Putamen (tissue), 1 donor: Measurements from ENCODE around the gene FNDC4.

Experiments
- DNase-seq: peaks from one replicate; pipeline ENCODE4 v3.0.0-alpha.2; 2016; ENCODE audit warnings: low spot score

Gene FNDC4

DNA sequence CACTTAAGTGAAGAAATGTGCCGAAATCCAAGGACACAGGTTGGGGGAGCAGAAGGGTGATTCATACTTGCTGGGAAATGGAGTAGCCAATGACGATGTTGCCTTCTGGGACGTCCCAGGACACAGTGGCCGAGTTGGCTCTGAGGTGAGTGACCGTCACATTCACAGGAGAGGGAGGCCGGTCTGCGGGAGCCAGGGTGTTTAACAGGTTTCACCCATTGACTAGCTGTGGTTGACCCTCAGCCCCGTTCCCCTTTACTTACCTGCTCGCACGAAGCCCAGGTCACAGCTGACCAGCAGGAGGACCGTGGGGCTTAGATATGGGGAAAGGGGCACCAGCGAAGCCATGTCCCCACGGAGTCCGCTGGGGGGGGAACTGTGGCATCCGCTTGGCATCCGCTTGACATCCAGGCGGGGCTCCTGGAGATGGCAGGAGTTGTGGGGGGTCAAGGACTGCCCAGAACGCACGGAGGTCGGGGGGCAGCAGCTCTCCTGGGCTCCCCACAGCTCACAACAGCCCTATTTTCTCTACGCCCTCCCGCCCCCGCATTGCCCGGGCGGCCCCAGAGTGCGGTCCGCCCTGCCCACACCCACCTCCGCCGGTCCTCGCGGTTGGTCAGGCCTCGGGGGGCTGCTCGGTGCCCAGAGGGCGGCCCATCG, 586 bp downstream of the FNDC4 start:
- DNase-seq, result no peak

DNA sequence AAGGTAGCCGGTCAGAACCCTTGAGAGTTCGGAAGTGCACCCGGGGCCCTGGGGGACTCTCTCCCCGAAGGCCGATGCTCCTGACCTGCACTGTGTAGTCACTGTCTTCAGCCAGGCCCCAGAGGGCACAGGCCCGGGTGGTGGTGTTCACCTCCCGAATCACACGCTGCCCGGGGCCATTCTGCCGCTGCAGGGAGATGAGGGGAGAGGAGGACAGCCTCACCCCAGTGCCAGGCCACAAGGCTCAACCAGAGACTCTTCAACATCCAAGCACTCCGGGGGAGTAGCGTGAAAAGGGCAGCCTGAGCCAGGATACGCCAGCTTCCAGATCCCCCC, 1.1 kb downstream of the FNDC4 start:
- no peak for DNase-seq

DNA sequence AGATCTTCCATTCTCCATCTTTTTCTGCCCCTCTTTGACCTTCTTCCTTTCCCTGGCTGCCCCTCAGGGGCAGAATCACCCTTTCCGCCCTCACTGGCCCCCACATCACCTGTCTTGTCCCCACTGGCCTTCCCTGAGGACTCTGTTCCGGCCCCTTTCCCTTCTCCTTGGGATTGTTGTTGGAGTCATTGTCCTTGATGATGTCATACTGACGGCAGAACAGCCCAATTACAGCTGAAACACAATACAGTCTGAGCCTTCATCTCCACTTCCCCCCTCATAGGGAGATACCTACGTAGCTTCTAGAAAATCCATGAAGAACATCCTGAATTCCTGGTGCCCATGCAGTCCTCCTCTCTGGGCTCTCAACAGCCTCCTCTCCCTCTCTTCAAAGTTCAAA, 2.4 kb downstream of the FNDC4 start:
- no peak for DNase-seq

DNA sequence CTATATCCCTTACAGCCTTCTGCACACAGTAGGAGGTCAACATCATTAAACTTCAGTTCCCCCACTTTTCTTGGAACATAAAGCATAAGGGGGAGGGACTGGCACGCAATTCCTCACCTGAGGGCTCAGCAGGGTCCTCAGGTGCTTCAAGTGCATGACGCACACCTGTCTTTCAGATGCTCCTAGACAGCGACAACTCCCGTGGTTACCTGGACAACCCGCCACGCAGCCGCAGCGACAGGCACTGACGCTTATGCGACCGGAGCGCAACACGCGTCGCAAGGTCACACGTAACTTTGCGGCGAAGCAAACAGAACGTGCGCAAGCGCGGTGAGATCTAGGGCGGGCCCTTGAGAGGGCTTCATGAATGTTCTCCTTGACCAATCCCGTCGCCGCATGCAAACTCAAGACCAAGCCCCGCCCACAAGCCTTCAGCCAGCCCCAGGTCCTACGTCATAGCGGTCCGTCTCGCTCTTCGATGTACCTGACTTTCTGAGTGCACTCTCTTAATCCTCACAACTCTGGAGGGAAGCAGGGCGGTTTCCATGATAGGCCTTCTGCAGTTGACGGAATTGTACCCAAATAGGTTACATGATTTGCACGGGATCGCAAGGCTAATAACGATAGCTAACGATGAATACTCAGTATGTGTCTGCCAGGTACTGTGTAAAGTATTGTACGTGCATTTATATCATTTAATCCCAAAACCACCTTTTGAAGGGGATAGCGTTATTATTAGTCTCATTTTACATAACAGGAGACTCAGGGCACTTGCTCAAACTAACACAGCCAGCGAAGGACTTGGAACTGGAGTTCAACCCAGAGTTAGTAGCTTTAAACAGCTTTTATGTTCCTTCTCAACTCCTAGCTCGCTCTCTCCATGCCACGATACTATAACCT, 5.3 kb downstream of the FNDC4 start, which contains the start of gene IFT172:
Gene IFT172, minus strand, starts transcription at position 246 of the 900 bp plus-strand sequence. Its CDS starts 90 bp downstream, at position 156.
- DNase-seq, result peak; percentile 98

DNA sequence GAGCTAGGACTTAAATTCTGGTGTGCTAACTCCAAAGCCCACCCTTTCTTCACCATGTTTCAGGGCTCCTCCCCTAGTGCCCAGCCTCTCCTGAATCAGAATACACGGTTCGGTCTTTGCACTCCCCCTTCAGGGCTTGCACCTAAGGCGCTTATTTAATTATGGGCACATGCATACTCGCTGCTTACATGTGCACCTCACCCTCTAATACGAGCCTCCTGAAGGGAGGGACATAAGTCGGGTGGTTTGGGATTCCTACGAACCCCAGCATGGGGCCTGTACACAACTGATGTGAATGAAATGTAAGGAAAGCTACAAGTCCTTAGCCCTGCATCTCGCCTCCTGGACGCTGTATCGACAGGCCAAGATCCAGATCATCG, 5.9 kb downstream of the FNDC4 start:
- DNase-seq, result no peak

DNA sequence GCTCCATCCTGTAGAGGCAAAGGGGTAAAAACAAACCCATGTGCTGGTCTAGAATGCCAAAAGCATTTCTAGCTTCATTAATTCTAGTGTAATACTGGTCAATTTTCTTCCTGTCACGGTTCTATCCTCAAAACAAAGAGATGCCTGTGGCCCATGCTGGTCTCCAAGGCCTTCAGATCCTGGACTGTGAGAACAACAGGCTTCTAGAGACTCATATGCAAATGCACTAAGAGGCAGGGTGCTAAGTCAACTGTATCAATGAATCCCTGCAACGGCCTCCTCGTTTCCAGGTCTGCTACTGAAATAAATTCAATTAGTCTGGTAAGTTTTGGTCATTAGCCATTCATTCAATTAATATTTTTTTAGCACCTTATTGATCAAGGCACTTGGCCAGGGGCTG, 9.5 kb downstream of the FNDC4 start:
- DNase-seq, result no peak

DNA sequence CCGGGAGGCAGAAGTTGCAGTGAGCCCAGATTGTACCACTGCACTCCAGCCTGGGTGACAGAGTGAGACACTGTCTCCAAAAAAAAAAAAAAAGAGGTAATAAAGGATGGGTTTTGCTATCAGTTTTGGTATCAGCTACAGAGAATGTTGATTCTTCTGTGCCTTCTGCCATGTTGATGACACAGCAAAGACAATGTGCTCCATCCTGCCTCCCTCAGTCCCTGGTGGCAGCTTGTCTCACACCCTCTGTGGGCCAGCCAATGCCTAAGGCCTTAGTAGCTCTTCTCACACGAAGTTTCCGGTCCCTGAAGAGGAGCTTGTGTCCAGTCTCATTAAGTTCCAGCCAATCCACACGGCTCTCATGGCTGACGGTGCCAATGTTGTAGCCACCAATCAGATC, 23.0 kb downstream of the FNDC4 start:
- no peak for DNase-seq

DNA sequence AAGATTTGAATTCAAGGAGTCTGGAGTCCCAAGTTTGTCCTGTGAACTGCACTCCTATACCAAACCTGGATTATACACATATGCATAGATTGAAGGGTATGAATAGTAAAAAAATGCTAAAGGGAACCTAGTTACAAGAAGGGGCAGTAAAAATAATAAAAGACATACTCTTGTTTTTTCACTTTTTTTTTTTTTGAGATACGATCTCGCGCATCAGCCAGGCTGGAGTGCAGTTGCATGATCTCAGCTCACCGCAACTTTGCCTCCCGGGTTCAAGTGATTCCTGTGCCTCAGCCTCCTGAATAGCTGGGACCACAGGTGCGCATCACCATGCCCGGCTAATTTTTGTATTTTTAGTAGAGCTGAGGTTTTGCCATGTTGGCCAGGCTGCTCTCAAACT, 30.6 kb downstream of the FNDC4 start:
- DNase-seq, result no peak

DNA sequence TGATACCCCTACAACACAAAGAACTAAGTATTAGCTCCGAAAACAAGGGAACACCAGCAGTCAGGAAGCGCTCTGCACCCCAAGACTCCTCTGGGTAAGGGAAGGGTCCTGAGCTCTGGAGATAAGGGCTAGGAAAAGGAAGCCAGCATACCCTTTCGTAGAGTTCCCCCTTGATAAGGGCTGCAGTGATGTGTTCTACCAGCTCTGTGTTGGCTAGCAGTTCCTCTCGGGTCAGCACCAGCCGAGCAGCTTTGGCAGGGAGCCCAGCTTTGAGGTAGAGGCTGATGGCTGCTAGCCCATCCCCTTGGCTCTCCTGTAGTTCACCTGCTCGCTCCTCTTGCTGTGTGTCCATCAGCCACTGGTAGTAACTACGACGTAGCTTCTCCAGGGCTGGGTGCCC, 33.9 kb downstream of the FNDC4 start:
- no peak for DNase-seq

DNA sequence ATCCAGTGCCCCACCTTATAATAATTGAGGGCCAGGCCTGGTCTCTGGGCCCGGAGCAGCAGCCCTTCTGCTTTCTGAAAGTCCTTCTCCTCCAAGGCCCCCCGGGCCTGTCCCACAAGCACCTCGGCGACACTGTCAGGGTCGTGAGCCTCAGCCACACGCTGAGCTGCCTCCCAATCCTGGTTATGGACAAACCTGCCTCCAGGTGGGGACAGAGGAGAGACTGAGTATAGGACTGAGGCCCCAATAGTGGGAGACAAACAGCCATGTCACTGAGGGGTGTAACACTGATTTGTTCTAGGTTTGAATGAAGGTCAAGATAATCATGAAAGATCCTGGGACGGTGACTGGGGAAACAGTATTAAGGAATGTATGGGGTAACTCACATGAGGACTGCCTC, 41.0 kb downstream of the FNDC4 start:
- DNase-seq, result no peak

DNA sequence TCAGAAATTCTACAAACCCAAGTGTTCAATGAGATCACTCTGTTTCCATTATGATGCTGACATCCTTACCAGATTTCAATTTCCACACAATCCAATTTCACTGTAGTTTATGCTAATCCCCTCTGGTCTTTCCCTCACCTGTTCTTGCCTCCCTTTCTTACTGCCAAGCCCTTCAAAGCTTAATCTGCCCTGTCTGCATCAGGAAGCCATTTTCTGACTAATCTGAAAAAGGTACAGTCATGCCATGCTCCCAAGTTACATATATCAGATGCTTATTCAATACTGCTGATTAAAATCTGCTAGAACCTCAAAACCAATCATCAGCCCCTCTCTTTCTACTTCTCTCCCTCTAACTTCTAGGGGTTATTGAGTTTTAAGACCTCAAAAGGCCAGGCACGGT, 43.9 kb downstream of the FNDC4 start:
- DNase-seq, result no peak

DNA sequence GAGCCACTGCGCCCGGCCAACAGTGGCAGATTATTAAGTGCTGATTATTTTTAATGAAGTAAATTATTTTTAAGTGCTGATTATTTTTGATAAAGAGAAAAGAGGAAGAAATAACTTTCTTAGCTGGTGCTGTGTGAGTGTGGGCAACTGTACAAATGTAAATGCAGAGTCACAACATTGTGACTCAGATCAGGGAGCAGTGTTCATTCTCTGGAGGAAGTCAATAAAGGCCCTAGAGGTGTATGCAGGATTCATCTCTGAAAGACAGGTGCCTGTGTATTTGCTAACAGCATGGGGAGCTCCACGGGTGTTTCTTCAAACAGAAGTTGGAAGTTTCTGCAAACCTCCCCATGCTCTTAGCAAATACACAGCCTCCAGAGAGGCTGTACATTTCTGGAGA, 46.6 kb downstream of the FNDC4 start:
- DNase-seq, result no peak

DNA sequence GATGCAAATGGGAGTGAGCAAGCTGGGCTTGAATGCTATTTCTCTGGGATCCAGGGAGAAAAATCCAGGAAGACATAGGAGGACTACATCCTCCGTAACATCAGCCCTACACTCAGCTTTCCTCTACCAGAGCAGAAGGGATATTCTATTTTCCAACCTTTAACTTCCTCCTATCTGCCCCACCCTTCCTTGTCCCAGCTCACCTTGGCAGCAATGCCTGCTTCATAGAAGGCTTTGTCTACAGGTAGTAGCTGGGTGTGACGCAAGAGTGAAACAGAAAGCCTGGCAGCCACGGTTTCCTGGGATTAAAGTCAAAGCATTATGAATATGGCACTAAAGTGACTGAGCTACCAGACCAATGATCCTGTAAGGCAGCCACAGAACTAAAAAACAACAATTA, 48.9 kb downstream of the FNDC4 start:
- DNase-seq, result no peak

DNA sequence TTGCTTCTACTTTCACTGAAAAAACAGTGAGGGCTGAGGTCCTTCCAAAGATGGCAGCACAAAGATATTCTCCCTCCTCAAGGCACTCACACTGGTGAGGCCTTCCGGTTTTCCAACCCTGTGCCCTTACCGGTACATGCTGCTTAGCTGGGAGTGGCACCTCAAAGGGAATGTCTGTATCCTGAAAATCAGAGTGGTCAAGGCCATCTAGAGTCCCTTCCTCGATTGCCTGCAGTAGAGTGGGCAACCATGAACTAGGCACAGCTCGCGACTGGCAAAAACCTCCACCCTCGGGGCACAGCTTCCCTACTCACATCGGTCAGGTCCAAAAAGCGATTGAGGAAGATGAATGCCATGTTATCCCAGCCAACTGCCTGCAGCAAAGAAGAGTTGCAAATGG, 49.4 kb downstream of the FNDC4 start:
- DNase-seq, result no peak

DNA sequence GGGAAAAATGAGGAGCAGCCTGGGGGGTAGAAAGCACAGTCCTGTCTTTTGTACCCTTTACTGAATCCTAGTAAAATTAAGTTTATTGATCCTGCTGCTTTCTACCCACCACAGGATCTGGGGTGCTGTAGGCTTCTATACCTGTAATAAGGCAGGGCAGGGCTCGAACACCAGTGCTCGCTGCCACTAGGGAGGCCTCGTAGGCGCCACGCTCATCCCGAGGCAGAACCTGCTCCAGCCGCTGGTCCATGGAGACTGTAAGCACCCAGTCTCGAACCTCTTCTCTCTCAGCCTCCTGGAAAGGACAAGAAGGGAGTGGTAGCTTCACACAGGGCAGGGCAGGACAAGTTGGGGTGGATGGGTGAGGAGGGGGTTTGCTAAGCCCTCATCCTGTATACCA, 49.8 kb downstream of the FNDC4 start:
- no peak for DNase-seq

DNA sequence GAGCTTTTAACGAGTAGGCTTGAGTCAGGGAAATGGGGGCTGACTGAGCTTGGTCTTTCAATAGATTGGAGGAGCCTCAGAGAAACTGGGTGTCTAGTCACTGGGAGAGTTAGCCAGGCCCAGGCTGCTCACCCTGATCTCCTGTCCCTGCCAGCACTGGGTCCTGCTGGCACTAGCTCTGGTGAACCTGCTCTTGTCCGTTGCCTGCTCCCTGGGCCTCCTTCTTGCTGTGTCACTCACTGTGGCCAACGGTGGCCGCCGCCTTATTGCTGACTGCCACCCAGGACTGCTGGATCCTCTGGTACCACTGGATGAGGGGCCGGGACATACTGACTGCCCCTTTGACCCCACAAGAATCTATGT, 52.1 kb downstream of the FNDC4 start:
- DNase-seq, result no peak

DNA sequence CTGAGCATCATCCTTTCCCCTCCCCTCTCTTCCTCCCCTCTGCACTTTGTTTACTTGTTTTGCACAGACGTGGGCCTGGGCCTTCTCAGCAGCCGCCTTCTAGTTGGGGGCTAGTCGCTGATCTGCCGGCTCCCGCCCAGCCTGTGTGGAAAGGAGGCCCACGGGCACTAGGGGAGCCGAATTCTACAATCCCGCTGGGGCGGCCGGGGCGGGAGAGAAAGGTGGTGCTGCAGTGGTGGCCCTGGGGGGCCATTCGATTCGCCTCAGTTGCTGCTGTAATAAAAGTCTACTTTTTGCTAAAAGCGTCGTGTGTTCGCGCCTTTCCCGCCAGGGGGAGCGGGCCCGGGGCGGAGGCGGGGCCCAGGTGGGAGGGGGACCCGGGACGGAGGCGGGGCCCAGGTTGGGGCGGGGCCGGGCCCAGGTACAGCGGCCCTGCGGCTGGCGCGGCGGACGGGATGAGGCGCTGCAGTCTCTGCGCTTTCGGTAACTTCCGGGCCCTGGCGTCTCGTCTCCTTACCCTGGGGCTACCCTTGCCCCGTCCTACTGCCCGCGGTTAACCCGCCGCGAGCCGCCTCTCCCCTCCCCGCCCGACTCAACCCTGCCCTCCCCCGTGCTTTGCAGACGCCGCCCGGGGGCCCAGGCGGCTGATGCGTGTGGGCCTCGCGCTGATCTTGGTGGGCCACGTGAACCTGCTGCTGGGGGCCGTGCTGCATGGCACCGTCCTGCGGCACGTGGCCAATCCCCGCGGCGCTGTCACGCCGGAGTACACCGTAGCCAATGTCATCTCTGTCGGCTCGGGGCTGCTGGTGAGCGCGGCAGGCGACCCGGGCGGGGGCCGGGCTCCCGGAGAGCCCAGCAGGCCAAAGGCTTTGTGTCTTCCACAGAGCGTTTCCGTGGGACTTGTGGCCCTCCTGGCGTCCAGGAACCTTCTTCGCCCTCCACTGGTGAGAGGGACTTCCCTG, 52.8 kb downstream of the FNDC4 start, which contains the start of gene KRTCAP3:
Gene KRTCAP3, plus strand, starts transcription at position 424 of the 962 bp plus-strand sequence. Its CDS starts 32 bp downstream, at position 456.
- no peak for DNase-seq
